Measurements from ENCODE around the gene MEGF11.

MEGF11 gene

GRCh38 chr15:66069751-66070150 is 183.8 kb downstream of the MEGF11 start:
- no peak for DNase-seq (ENCODE audit: low read depth)
- no peak overlapping the region for H3K4me3 ChIP-seq (ENCODE audit: low read depth, low read length)
- TF ChIP-seq, protein P1, sequence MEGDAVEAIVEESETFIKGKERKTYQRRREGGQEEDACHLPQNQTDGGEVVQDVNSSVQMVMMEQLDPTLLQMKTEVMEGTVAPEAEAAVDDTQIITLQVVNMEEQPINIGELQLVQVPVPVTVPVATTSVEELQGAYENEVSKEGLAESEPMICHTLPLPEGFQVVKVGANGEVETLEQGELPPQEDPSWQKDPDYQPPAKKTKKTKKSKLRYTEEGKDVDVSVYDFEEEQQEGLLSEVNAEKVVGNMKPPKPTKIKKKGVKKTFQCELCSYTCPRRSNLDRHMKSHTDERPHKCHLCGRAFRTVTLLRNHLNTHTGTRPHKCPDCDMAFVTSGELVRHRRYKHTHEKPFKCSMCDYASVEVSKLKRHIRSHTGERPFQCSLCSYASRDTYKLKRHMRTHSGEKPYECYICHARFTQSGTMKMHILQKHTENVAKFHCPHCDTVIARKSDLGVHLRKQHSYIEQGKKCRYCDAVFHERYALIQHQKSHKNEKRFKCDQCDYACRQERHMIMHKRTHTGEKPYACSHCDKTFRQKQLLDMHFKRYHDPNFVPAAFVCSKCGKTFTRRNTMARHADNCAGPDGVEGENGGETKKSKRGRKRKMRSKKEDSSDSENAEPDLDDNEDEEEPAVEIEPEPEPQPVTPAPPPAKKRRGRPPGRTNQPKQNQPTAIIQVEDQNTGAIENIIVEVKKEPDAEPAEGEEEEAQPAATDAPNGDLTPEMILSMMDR (IDR thresholded peaks at IDR 0.05; ENCODE audit: low read depth, low read length, missing control alignments) = no peak

GRCh38 chr15:66068801-66069200 is 184.7 kb downstream of the MEGF11 start:
- H3K4me3 ChIP-seq (ENCODE audit: low read depth, low read length) = no peak overlapping the region
- TF ChIP-seq, protein P1 (IDR thresholded peaks at IDR 0.05; ENCODE audit: low read depth, low read length, missing control alignments) = no peak
- no peak for DNase-seq (ENCODE audit: low read depth)

- DNase-seq (ENCODE audit: low read depth) = no peak
- no peak overlapping the region for H3K4me3 ChIP-seq (ENCODE audit: low read depth, low read length)
- TF ChIP-seq, protein P1 (IDR thresholded peaks at IDR 0.05; ENCODE audit: low read depth, low read length, missing control alignments) = no peak
Observed at GRCh38 chr15:66067687-66068086, 185.9 kb downstream of the MEGF11 start.

GRCh38 chr15:66066481-66066880 is 187.1 kb downstream of the MEGF11 start:
- TF ChIP-seq, protein P1 (IDR thresholded peaks at IDR 0.05; ENCODE audit: low read depth, low read length, missing control alignments) = no peak
- no peak overlapping the region for H3K4me3 ChIP-seq (ENCODE audit: low read depth, low read length)
- DNase-seq (ENCODE audit: low read depth) = no peak

DNA sequence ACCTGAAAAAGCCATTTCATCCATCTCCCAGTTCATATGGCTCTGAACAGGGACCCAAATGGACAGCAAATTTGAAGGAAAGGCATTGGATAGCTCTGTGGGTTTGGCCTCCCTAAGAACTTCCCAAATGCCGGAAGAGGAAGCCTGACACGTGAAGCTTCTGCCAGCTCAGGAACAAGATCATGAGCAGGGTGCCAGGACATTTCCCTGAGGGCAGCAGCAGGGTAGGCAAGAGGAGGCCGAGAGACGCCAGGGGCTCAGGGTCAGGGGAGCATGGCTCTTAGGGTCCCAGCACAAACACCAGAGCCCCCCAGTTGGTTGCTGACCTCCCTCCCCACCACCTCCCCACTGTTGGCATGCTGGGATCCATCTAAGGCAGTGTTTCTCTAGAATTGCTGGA is 187.5 kb downstream of the MEGF11 start:
- no peak overlapping the region for H3K4me3 ChIP-seq (ENCODE audit: low read depth, low read length)
- TF ChIP-seq, protein P1 (IDR thresholded peaks at IDR 0.05; ENCODE audit: low read depth, low read length, missing control alignments) = no peak
- DNase-seq (ENCODE audit: low read depth) = no peak

DNA sequence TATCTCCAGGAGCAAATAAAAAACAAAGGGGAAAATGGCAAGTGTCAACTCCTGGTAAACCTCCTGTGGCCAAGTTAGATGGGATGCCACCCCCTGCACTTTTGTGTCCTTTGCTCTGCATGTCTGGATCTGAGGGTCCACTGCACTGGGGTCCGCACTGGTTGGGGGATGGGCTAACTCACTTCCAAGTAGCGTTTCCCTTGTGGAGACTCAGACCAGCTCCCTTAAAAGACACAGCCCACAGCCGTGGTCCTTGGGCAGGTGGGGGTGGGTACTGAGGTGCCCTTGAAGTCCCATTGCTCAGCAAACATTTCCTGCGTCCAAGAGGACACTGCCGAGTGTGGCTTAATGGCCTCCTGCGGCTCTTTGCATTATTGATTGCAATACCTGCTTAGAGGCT is 188.2 kb downstream of the MEGF11 start:
- DNase-seq (ENCODE audit: low read depth) = no peak
- no peak overlapping the region for H3K4me3 ChIP-seq (ENCODE audit: low read depth, low read length)
- TF ChIP-seq, protein P1 (IDR thresholded peaks at IDR 0.05; ENCODE audit: low read depth, low read length, missing control alignments) = no peak

DNA sequence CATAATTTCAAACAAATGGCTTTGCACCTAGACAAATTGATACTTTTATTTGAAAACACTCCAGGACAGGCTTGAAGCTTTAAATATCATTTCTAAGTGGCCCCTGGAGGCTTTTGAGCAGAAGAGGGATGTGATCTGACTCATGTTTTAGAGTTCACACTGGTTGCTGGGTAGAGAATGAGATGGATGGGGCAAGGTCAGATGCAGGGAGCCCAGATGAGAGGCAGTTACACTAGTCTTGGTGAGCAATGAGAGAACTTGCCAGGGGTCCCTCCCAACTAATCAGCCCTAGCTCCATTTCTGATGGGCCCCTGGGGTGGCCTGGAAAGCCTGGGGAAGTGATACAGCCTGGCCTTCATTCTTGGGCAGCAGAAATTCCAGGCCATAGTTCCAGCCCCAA is 190.4 kb downstream of the MEGF11 start:
- TF ChIP-seq, protein P1 (IDR thresholded peaks at IDR 0.05; ENCODE audit: low read depth, low read length, missing control alignments) = no peak
- no peak overlapping the region for H3K4me3 ChIP-seq (ENCODE audit: low read depth, low read length)
- DNase-seq (ENCODE audit: low read depth) = no peak
